GM23248 (cell line): ENCODE measurements around the gene CRTC3. TPM values are rescaled to one million over a fixed set of nuclear protein-coding genes. Genes with fewer than 3 reads are reported as not detected.
A peak's percentile ranks its signal among the peaks of the same experiment; 100 is the strongest.

Experiments
- DNase-seq: peaks from one replicate; pipeline ENCODE4 v3.0.0-alpha.2; 2015
- H2AFZ ChIP-seq: fragments of 200-600 bp; sonication (generic); 2 replicates; pipeline ENCODE4 v1.6.1; 2016; ENCODE audit warnings: antibody characterized with exemption
- H3F3A ChIP-seq: fragments of 200-600 bp; sonication (generic); 2 replicates; pipeline ENCODE4 v1.6.1; 2016; ENCODE audit warnings: mild to moderate bottlenecking, antibody characterized with exemption, mixed run types; ENCODE audit not compliant: insufficient read depth
- H3K27ac ChIP-seq: fragments of 200-600 bp; sonication (generic); 2 replicates; pipeline ENCODE4 v1.5.1; 2016; ENCODE audit warnings: mild to moderate bottlenecking
- H3K27me3 ChIP-seq: fragments of 200-600 bp; sonication (generic); replicated peaks from 2 replicates; pipeline ENCODE4 v1.6.1; 2016; ENCODE audit warnings: mild to moderate bottlenecking; ENCODE audit not compliant: insufficient read depth
- H3K36me3 ChIP-seq: fragments of 200-600 bp; sonication (generic); 2 replicates; pipeline ENCODE4 v1.6.1; 2016; ENCODE audit warnings: low read depth, mild to moderate bottlenecking
- H3K4me1 ChIP-seq: fragments of 200-600 bp; sonication (generic); 2 replicates; pipeline ENCODE4 v1.6.1; 2016; ENCODE audit warnings: mild to moderate bottlenecking; ENCODE audit not compliant: insufficient read depth
- H3K4me2 ChIP-seq: fragments of 200-600 bp; sonication (generic); one replicate; pipeline ENCODE4 v1.6.1; 2016; ENCODE audit warnings: mild to moderate bottlenecking; ENCODE audit not compliant: unreplicated experiment
- H3K4me3 ChIP-seq: fragments of 200-600 bp; sonication (generic); 2 replicates; pipeline ENCODE4 v1.5.1; 2016; ENCODE audit warnings: mild to moderate bottlenecking
- H3K79me2 ChIP-seq: fragments of 200-600 bp; sonication (generic); 2 replicates; pipeline ENCODE4 v1.6.1; 2016; ENCODE audit warnings: mild to moderate bottlenecking; ENCODE audit not compliant: insufficient read depth
- H3K9ac ChIP-seq: fragments of 200-600 bp; sonication (generic); 2 replicates; pipeline ENCODE4 v1.6.1; 2016; ENCODE audit warnings: mild to moderate bottlenecking
- H3K9me2 ChIP-seq: fragments of 200-600 bp; sonication (generic); 2 replicates; pipeline ENCODE4 v1.6.1; 2016; ENCODE audit warnings: mixed run types, mild to moderate bottlenecking, moderate library complexity; ENCODE audit not compliant: insufficient read depth
- H3K9me3 ChIP-seq: fragments of 200-600 bp; sonication (generic); one replicate; pipeline ENCODE4 v1.6.1; 2017; ENCODE audit warnings: low read depth
- H4K20me1 ChIP-seq: fragments of 200-600 bp; sonication (generic); 2 replicates; pipeline ENCODE4 v1.6.0; 2016; ENCODE audit not compliant: insufficient read depth
- EZH2 ChIP-seq: fragments of 200-600 bp; sonication (generic); IDR thresholded peaks from 2 replicates; pipeline ENCODE4 v1.6.1; 2018; ENCODE audit warnings: antibody characterized with exemption, mild to moderate bottlenecking; ENCODE audit not compliant: insufficient read depth, poor library complexity, severe bottlenecking
- EZH2phosphoT487 ChIP-seq: fragments of 200-600 bp; sonication (generic); IDR thresholded peaks from 2 replicates; pipeline ENCODE4 v1.6.1; 2018; ENCODE audit warnings: antibody characterized with exemption, moderate library complexity, mild to moderate bottlenecking, low read depth; ENCODE audit not compliant: insufficient read depth
- WGBS, 2 experiments: methylation state at CpG; one replicate each; pipeline ENCODE4 v1.1.6; 2015 to 2017; ENCODE audit warnings: low lambda C conversion rate in 2 of 2, low coverage in 1 of 2; ENCODE audit errors: missing lambda C conversion rate in 2 of 2; 5-methylcytosine and 5-hydroxymethylcytosine counted together
- in situ Hi-C: fragments of 300-500 bp; cut with MboI; formaldehyde crosslinking; loops from 2 replicates; pipeline ENCODE4 v1.15.0; 2020
- polyA plus RNA-seq: library from polyadenylated mRNA; unstranded; fragments of >200 nt; fragmentation: Nextera tagmentation; extraction: Ambion mirVana; gene quantifications from 2 replicates; pipeline ENCODE4 v1.2.1, GENCODE V29; 2016
- total RNA-seq: library from RNA; depleted of rRNA; stranded (reverse); fragments of >200 nt; shearing (Covaris generic); gene quantifications from 2 replicates; pipeline ENCODE4 v1.2.3, GENCODE V29; 2014

CRTC3 gene
- total and polyA plus RNA-seq, 2 experiments from 2014 or later = 18.1 to 18.6 TPM

DNA sequence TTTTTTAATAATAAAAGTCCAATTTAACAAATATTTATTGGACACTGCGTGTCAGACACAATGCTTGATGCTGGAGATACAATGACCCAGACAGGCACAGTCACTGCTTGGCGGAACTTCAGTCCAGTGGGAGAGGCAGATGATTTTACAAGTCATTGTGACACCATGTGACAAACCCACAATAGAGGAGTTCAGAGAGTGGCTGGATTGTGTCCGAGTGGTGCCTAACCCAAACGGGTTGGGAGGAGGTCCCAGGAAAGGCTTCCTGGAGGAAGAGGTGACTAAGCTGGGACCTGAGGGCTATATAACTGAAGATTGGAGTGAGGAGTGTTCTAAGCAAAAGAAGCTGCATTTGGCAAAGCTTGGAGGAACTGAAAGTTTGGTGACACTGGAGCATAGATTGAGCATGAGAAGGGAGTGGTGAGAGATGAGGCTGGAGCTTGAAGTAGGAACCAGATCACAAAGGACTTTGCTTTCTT lies 41.4 kb downstream of the CRTC3 start:
- Histone ChIP-seq H3K79me2 (peaks cover 81% of the 10 kb centered on the region), H3K9me2 (no peaks in the 10 kb centered on the region), H3K27ac (peak overlapping the region; percentile 75), H3K27me3 (no peaks in the 10 kb centered on the region), H3K36me3 (no peaks in the 10 kb centered on the region), H3K4me3 (peak overlapping the region; percentile 39), H3K9me3 (no peaks in the 10 kb centered on the region), H2AFZ (0 out of 2 replicates have a peak overlapping the region, but pooled peaks have one; percentile 3), H3K4me1 (peaks cover 16% of the 10 kb centered on the region), H3F3A (peaks cover 32% of the 10 kb centered on the region), H3K4me2 (peak overlapping the region; percentile 60), H4K20me1 (no peaks in the 10 kb centered on the region), H3K9ac (peak overlapping the region; percentile 65)
- in situ Hi-C loops = no loop called here
- DNase-seq = peak; percentile 85
- WGBS, 2 experiments = 3 to 6% methylated on average over 4 of the region's 4 CpGs
- 0 out of 2 replicates have a peak, but pooled peaks have one; percentile 42 for TF ChIP-seq EZH2phosphoT487
- TF ChIP-seq EZH2 = no peak

DNA sequence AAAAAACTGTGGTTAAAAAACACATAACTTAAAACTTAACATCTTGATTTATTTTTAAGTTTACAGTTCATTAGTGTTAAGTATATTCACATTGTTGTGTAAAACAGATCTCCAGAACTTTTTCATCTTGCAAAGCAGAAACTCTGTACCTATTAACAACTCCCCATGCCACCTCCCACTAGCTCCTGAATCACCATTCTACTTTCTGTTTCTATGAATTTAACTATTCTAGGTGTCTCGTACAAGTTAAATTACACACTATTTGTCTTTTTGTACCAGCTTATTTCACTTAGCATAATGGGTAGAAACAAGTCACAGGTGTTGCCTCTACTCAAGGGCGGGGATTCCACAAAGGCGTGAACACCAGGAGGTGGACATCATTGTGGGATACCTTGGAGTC lies 43.2 kb downstream of the CRTC3 start:
- Histone ChIP-seq H2AFZ (no peak overlapping the region), H3K4me3 (no peak overlapping the region), H3K4me2 (no peak overlapping the region), H3F3A (peaks cover 32% of the 10 kb centered on the region), H3K9me2 (no peaks in the 10 kb centered on the region), H3K9me3 (no peaks in the 10 kb centered on the region), H3K79me2 (peaks cover 83% of the 10 kb centered on the region), H3K36me3 (no peaks in the 10 kb centered on the region), H3K9ac (no peak overlapping the region), H3K4me1 (peaks cover 16% of the 10 kb centered on the region), H3K27me3 (no peaks in the 10 kb centered on the region), H4K20me1 (no peaks in the 10 kb centered on the region), H3K27ac (no peak overlapping the region)
- DNase-seq = no peak
- TF ChIP-seq EZH2 = no peak
- in situ Hi-C loops = no loop called here
- WGBS, 2 experiments = 92 to 95% methylated on average over 3 of the region's 3 CpGs

GRCh38 chr15:90576711-90577389 lies 47.1 kb downstream of the CRTC3 start:
- DNase-seq = no peak
- WGBS, 2 experiments = 86 to 91% methylated on average over 7 of the region's 7 CpGs
- no peaks in the 10 kb centered on the region for H4K20me1 ChIP-seq
- no peaks in the 10 kb centered on the region for H3K36me3 ChIP-seq
- no peaks in the 10 kb centered on the region for H3K9me3 ChIP-seq
- peaks cover 18% of the 10 kb centered on the region; the same call in 1 of the 2 replicates for H3F3A ChIP-seq
- H2AFZ ChIP-seq = no peak overlapping the region
- no peaks in the 10 kb centered on the region for H3K9me2 ChIP-seq
- in situ Hi-C loops = no loop called here
- H3K4me1 ChIP-seq = peaks cover under 1% of the 10 kb centered on the region; the same call in 1 of the 2 replicates
- no peak overlapping the region for H3K4me3 ChIP-seq
- peaks cover 97% of the 10 kb centered on the region for H3K79me2 ChIP-seq
- no peak overlapping the region for H3K4me2 ChIP-seq
- no peaks in the 10 kb centered on the region for H3K27me3 ChIP-seq
- H3K9ac ChIP-seq = no peak overlapping the region
- no peak overlapping the region for H3K27ac ChIP-seq
- TF ChIP-seq EZH2phosphoT487 (no peak), EZH2 (no peak)

GRCh38 chr15:90579213-90579612 lies 49.5 kb downstream of the CRTC3 start:
- H3K27me3 ChIP-seq = no peaks in the 10 kb centered on the region
- no peaks in the 10 kb centered on the region for H4K20me1 ChIP-seq
- TF ChIP-seq EZH2phosphoT487 (no peak), EZH2 (no peak)
- H3K36me3 ChIP-seq = no peaks in the 10 kb centered on the region
- no peaks in the 10 kb centered on the region for H3K9me2 ChIP-seq
- no peak overlapping the region for H3K4me2 ChIP-seq
- no peak overlapping the region for H3K4me3 ChIP-seq
- no peak for DNase-seq
- in situ Hi-C loops = no loop called here
- no peak overlapping the region for H2AFZ ChIP-seq
- H3F3A ChIP-seq = no peaks in the 10 kb centered on the region
- H3K9ac ChIP-seq = no peak overlapping the region
- no peaks in the 10 kb centered on the region for H3K9me3 ChIP-seq
- H3K79me2 ChIP-seq = peaks cover 94% of the 10 kb centered on the region
- no peak overlapping the region for H3K27ac ChIP-seq
- WGBS, 2 experiments = 96 to 98% methylated on average over 3 of the region's 3 CpGs
- no peaks in the 10 kb centered on the region for H3K4me1 ChIP-seq

GRCh38 chr15:90580099-90580498 lies 50.4 kb downstream of the CRTC3 start:
- Histone ChIP-seq H3K4me2 (no peak overlapping the region), H3K9ac (no peak overlapping the region), H3K9me2 (no peaks in the 10 kb centered on the region), H4K20me1 (no peaks in the 10 kb centered on the region), H3K27ac (no peak overlapping the region), H3K9me3 (no peaks in the 10 kb centered on the region), H3K27me3 (no peaks in the 10 kb centered on the region), H3K4me1 (no peaks in the 10 kb centered on the region), H3K4me3 (no peak overlapping the region), H3F3A (no peaks in the 10 kb centered on the region), H3K79me2 (peaks cover 88% of the 10 kb centered on the region), H2AFZ (no peak overlapping the region), H3K36me3 (no peaks in the 10 kb centered on the region)
- no peak for DNase-seq
- TF ChIP-seq EZH2phosphoT487 (no peak), EZH2 (no peak)
- 82 to 84% methylated on average over 5 of the region's 5 CpGs for WGBS, 2 experiments
- in situ Hi-C loops = no loop called here
